ENCODE results near the gene SDHB. TPM values are rescaled to one million over a fixed set of nuclear protein-coding genes. Genes with fewer than 3 reads are reported as not detected.
"Not testable (repeated sequence)": the region's sequence is repeated elsewhere in the genome, so short reads cannot be mapped to it uniquely, and the experiment has no call there.

Gene SDHB
- total and polyA plus RNA-seq, 2 of the 8 experiments (the other 6 are each of a cell fraction or from before 2014, with no cell fraction given): 84.0 to 98.7 TPM

- H2BK12ac ChIP-seq (ENCODE audit: low read depth, low read length); H3K56ac ChIP-seq (replicated peaks; ENCODE audit: insufficient read length, low read depth, low read length); DNase-seq (ENCODE audit: low read depth in 1 of 2, low spot score in 2 of 2); H3K23me2 ChIP-seq (ENCODE audit: low read depth, low read length); H2BK20ac ChIP-seq (ENCODE audit: low read length); H3K36me3 ChIP-seq (ENCODE audit: control insufficient read depth in 2 of 4, insufficient read depth in 4 of 4, low read length in 3 of 4); H2AK5ac ChIP-seq (ENCODE audit: low read depth, low read length); H3K14ac ChIP-seq (ENCODE audit: insufficient read length); H3K23ac ChIP-seq (ENCODE audit: insufficient read length); H3K9ac ChIP-seq (replicated peaks in 1 of 4; ENCODE audit: extremely low read depth in 1 of 4, low read depth in 3 of 4, low read length in 3 of 4); H3K79me2 ChIP-seq (ENCODE audit: control insufficient read depth in 1 of 2, insufficient read depth in 2 of 2, low read length in 2 of 2); H3K9me3 ChIP-seq (ENCODE audit: insufficient read depth in 2 of 2, low read depth in 1 of 2, low read length in 1 of 2); H3K27ac ChIP-seq (ENCODE audit: low read depth, low read length); H2AFZ ChIP-seq (ENCODE audit: low read length); H4K5ac ChIP-seq (ENCODE audit: insufficient read length, low read depth, low read length); H4K20me1 ChIP-seq (replicated peaks in 1 of 2; ENCODE audit: control insufficient read depth in 1 of 2, insufficient read depth in 2 of 2, low read length in 2 of 2); H2BK120ac ChIP-seq (replicated peaks; ENCODE audit: low read depth, low read length); H2BK5ac ChIP-seq (ENCODE audit: low read depth, low read length); H3K4me3 ChIP-seq (ENCODE audit: extremely low read depth in 1 of 4, insufficient read depth in 2 of 4, low read depth in 3 of 4, low read length in 4 of 4); H3K18ac ChIP-seq (ENCODE audit: extremely low read depth, low read length); H4K8ac ChIP-seq (ENCODE audit: extremely low read depth, insufficient read depth, low read length); H2BK15ac ChIP-seq (ENCODE audit: low read length); H3K4me2 ChIP-seq (ENCODE audit: insufficient read depth in 1 of 2, low read depth in 2 of 2, low read length in 2 of 2); H4K91ac ChIP-seq (replicated peaks; ENCODE audit: insufficient read length, low read length); H3K4me1 ChIP-seq (replicated peaks in 1 of 4; ENCODE audit: control insufficient read depth in 3 of 4, insufficient read depth in 4 of 4, low read length in 3 of 4); H3K79me1 ChIP-seq (ENCODE audit: low read depth, low read length); H3K27me3 ChIP-seq (replicated peaks in 1 of 4; ENCODE audit: control insufficient read depth in 3 of 4, extremely low read depth in 1 of 4, insufficient read depth in 3 of 4, low read length in 3 of 4); H3K4ac ChIP-seq (replicated peaks; ENCODE audit: insufficient read length, low read depth, low read length); FAIRE-seq: not testable (repeated sequence)
- CTCF ChIA-PET (ENCODE audit: partially characterized antibody): interaction anchor here (0.6 to 7.8 kb wide), 15 partner anchors 13 to 1168 kb away, joined by 3 to 111 read pairs (median 4); partner anchors contain the start of gene PADI2
- WGBS, 2 experiments (ENCODE audit: extremely low coverage in 1 of 2, insufficient coverage in 1 of 2, insufficient read length in 1 of 2, insufficient replicate concordance in 2 of 2, low coverage in 1 of 2, low lambda C conversion rate in 2 of 2, missing lambda C conversion rate in 1 of 2): 75% methylated on average over 7 of the region's 7 CpGs; no CpG with 5 or more reads in 1 of the 2 experiments
- POLR2A ChIA-PET (ENCODE audit: partially characterized antibody): interaction anchor here (0.6 kb wide), 1 partner anchor 157 kb away, joined by 3 read pairs; no protein-coding TSS in a partner anchor
- 0 out of 2 replicates have a peak, but pooled peaks have one; percentile 28 for TF ChIP-seq BACH1 (IDR thresholded peaks at IDR 0.05; ENCODE audit: low read length)
Measured at GRCh38 chr1:17062751-17063150, 8.9 kb upstream of the SDHB start.
